OCI-LY1 (cell line): ENCODE data around the gene RTP5.
"Not testable (repeated sequence)": the region's sequence is repeated elsewhere in the genome, so short reads cannot be mapped to it uniquely, and the experiment has no call there.

Experiments
- H2AFZ ChIP-seq: fragments of 200-600 bp; sonication (generic), shearing (Covaris generic); 2 replicates; pipeline ENCODE4 v1.6.0; 2014; ENCODE audit warnings: antibody characterized with exemption, mild to moderate bottlenecking, low read length
- H3F3A ChIP-seq: fragments of 200-600 bp; sonication (generic), shearing (Covaris generic); 2 replicates; pipeline ENCODE4 v1.6.0; 2014; ENCODE audit warnings: mild to moderate bottlenecking, antibody characterized with exemption, low read length, moderate library complexity; ENCODE audit not compliant: insufficient read depth
- H3K27ac ChIP-seq: fragments of 200-600 bp; sonication (generic); 2 replicates; pipeline ENCODE4 v1.5.1; 2014; ENCODE audit warnings: low read length, mixed run types, mild to moderate bottlenecking, low read depth; ENCODE audit not compliant: poor library complexity, severe bottlenecking
- H3K27me3 ChIP-seq: fragments of 200-600 bp; sonication (generic); 2 replicates; pipeline ENCODE4 v1.6.0; 2014; ENCODE audit warnings: antibody characterized with exemption, mild to moderate bottlenecking, low read length, moderate library complexity; ENCODE audit not compliant: insufficient read depth
- H3K36me3 ChIP-seq: fragments of 200-600 bp; sonication (generic); 2 replicates; pipeline ENCODE4 v1.6.1; 2014; ENCODE audit warnings: mild to moderate bottlenecking, antibody characterized with exemption, low read length, moderate library complexity, mixed read lengths; ENCODE audit not compliant: insufficient read depth
- H3K4me1 ChIP-seq: fragments of 200-600 bp; sonication (generic); 2 replicates; pipeline ENCODE4 v1.5.1; 2014; ENCODE audit warnings: mild to moderate bottlenecking, low read length, moderate library complexity; ENCODE audit not compliant: insufficient read depth, severe bottlenecking
- H3K4me2 ChIP-seq: fragments of 200-600 bp; sonication (generic), shearing (Covaris generic); 2 replicates; pipeline ENCODE4 v1.6.1; 2014; ENCODE audit warnings: low read length
- H3K4me3 ChIP-seq: fragments of 200-600 bp; sonication (generic); 2 replicates; pipeline ENCODE4 v1.5.1; 2014; ENCODE audit warnings: low read length, low read depth, mild to moderate bottlenecking, mixed read lengths; ENCODE audit not compliant: poor library complexity, severe bottlenecking
- H3K79me2 ChIP-seq: fragments of 200-600 bp; shearing (Covaris generic); 2 replicates; pipeline ENCODE4 v1.6.1; 2016; ENCODE audit warnings: mixed run types, low read length, mixed read lengths; ENCODE audit not compliant: insufficient read depth
- H3K9ac ChIP-seq: fragments of 200-600 bp; sonication (generic), shearing (Covaris generic); 2 replicates; pipeline ENCODE4 v1.6.1; 2014; ENCODE audit warnings: mild to moderate bottlenecking, low read length, mixed read lengths
- H3K9me2 ChIP-seq: fragments of 200-600 bp; sonication (generic), shearing (Covaris generic); 2 replicates; pipeline ENCODE4 v1.6.1; 2014; ENCODE audit warnings: low read depth, mild to moderate bottlenecking, low read length, mixed read lengths
- H3K9me3 ChIP-seq: fragments of 200-600 bp; shearing (Covaris generic); 2 replicates; pipeline ENCODE4 v1.6.1; 2014; ENCODE audit warnings: low read length, mixed read lengths
- H4K20me1 ChIP-seq: fragments of 200-600 bp; sonication (generic), shearing (Covaris generic); 2 replicates; pipeline ENCODE4 v1.6.0; 2016; ENCODE audit warnings: mild to moderate bottlenecking, low read length; ENCODE audit not compliant: insufficient read depth
- EZH2 ChIP-seq: fragments of 200-600 bp; sonication (generic), shearing (Covaris generic); IDR thresholded peaks from 2 replicates; pipeline ENCODE4 v1.8.0; 2017; ENCODE audit warnings: borderline replicate concordance, mixed run types, mild to moderate bottlenecking, antibody characterized with exemption, low read length, moderate library complexity, mixed read lengths
- TF ChIP-seq, protein P1 (sequence below): fragments of 200-600 bp; sonication (generic), shearing (Covaris generic); IDR thresholded peaks from 2 replicates; pipeline ENCODE4 v1.5.1; 2017; ENCODE audit warnings: mild to moderate bottlenecking, antibody characterized with exemption, low read length, moderate library complexity, mixed read lengths

RTP5 gene

DNA sequence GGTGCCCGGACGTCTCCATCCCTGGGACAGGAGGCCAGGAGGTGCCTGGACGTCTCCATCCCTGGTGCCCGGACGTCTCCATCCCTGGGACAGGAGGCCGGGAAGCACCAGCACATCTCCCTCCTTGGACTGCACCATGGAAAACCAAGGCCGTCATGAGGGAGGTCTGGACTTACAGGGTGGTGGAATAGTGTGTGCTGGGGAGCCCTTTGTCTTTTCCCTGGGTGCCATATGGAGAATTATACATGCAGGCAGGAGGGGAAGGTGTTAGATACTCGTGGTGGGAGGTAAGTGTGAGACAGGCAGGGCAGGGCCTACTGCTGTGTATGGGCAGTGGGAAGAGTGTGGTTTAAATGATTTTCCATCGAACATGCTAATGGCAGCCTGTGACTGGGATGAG is 52.9 kb downstream of the RTP5 start:
- Histone ChIP-seq H3K79me2 (no peaks in the 10 kb centered on the region), H3K4me3 (no peak overlapping the region), H3K27ac (no peak overlapping the region), H3K9me2 (no peaks in the 10 kb centered on the region), H2AFZ (no peak overlapping the region), H3K9ac (no peak overlapping the region), H3K4me2 (no peak overlapping the region), H3K27me3 (no peaks in the 10 kb centered on the region), H4K20me1 (no peaks in the 10 kb centered on the region), H3K9me3 (no peaks in the 10 kb centered on the region), H3F3A (no peaks in the 10 kb centered on the region), H3K36me3 (no peaks in the 10 kb centered on the region), H3K4me1 (no peaks in the 10 kb centered on the region)
- TF ChIP-seq, protein P1, sequence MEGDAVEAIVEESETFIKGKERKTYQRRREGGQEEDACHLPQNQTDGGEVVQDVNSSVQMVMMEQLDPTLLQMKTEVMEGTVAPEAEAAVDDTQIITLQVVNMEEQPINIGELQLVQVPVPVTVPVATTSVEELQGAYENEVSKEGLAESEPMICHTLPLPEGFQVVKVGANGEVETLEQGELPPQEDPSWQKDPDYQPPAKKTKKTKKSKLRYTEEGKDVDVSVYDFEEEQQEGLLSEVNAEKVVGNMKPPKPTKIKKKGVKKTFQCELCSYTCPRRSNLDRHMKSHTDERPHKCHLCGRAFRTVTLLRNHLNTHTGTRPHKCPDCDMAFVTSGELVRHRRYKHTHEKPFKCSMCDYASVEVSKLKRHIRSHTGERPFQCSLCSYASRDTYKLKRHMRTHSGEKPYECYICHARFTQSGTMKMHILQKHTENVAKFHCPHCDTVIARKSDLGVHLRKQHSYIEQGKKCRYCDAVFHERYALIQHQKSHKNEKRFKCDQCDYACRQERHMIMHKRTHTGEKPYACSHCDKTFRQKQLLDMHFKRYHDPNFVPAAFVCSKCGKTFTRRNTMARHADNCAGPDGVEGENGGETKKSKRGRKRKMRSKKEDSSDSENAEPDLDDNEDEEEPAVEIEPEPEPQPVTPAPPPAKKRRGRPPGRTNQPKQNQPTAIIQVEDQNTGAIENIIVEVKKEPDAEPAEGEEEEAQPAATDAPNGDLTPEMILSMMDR = no peak
- TF ChIP-seq EZH2 = no peak

DNA sequence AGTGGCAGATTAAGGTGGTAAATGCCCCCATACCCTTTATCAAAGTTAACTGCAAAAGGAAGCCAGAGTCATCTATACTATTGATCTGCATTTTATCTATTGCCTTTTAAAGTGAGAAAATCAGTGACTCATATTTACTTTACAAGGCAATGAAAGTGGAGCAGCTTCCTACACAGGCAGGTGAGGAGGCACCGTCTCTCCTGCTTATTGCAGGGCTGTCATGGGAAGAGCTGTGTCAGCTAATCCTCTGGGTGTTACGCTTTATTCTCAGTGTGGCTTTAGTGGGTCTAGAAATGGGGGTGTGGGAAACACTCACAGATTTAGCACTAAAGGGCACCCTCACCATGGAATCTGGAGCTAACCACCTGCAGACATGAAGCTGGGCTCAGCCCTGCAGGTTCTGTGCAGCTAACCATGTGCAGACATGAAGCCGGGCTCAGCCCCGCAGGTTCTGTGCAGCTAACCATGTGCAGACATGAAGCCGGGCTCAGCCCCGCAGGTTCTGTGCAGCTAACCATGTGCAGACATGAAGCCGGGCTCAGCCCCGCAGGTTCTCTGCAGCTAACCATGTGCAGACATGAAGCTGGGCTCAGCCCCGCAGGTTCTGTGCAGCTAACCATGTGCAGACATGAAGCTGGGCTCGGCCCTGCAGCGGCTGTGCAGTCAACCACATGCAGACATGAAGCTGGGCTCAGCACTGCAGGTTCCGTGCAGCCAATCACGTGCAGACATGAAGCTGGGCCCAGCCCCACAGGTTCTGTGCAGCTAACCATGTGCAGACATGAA is 53.5 kb downstream of the RTP5 start:
- not testable (repeated sequence) for H3K27ac ChIP-seq, H4K20me1 ChIP-seq, H2AFZ ChIP-seq, H3K4me1 ChIP-seq, H3K36me3 ChIP-seq, H3K27me3 ChIP-seq, H3K9ac ChIP-seq, H3K9me2 ChIP-seq, H3K4me2 ChIP-seq, H3K79me2 ChIP-seq, H3K4me3 ChIP-seq, H3F3A ChIP-seq, H3K9me3 ChIP-seq
